ENCODE data around the gene ARHGAP31.

The ARHGAP31 gene

GRCh38 chr3:119453822-119454221 is 159.6 kb downstream of the ARHGAP31 start:
- Histone ChIP-seq H3K4me3 (ENCODE audit: low read length) (no peak overlapping the region), H3K4me1 (ENCODE audit: control insufficient read depth, insufficient read depth, low read length) (peaks cover 27% of the 10 kb centered on the region), H3K9me3 (ENCODE audit: control insufficient read depth, low read length) (no peaks in the 10 kb centered on the region), H3K9ac (ENCODE audit: low read length) (no peak overlapping the region), H3K27me3 (replicated peaks; ENCODE audit: control insufficient read depth, insufficient read depth, low read length) (no peaks in the 10 kb centered on the region), H3K36me3 (ENCODE audit: control insufficient read depth, insufficient read depth, low read length, severe bottlenecking) (peaks cover 94% of the 10 kb centered on the region)
- no peak for DNase-seq (ENCODE audit: low read depth)

GRCh38 chr3:119456469-119456868 is 162.3 kb downstream of the ARHGAP31 start:
- Histone ChIP-seq H3K27me3 (replicated peaks; ENCODE audit: control insufficient read depth, insufficient read depth, low read length) (no peaks in the 10 kb centered on the region), H3K4me3 (ENCODE audit: low read length) (peak overlapping the region; percentile 17), H3K4me1 (ENCODE audit: control insufficient read depth, insufficient read depth, low read length) (peaks cover 53% of the 10 kb centered on the region), H3K36me3 (ENCODE audit: control insufficient read depth, insufficient read depth, low read length, severe bottlenecking) (peaks cover 94% of the 10 kb centered on the region), H3K9me3 (ENCODE audit: control insufficient read depth, low read length) (no peaks in the 10 kb centered on the region), H3K9ac (ENCODE audit: low read length) (peak overlapping the region; percentile 44)
- no peak for DNase-seq (ENCODE audit: low read depth)

- Histone ChIP-seq H3K27me3 (replicated peaks; ENCODE audit: control insufficient read depth, insufficient read depth, low read length) (no peaks in the 10 kb centered on the region), H3K9me3 (ENCODE audit: control insufficient read depth, low read length) (no peaks in the 10 kb centered on the region), H3K4me1 (ENCODE audit: control insufficient read depth, insufficient read depth, low read length) (peaks cover 61% of the 10 kb centered on the region), H3K4me3 (ENCODE audit: low read length) (no peak overlapping the region), H3K36me3 (ENCODE audit: control insufficient read depth, insufficient read depth, low read length, severe bottlenecking) (peaks cover 92% of the 10 kb centered on the region), H3K9ac (ENCODE audit: low read length) (peak overlapping the region; percentile 12)
- peak; percentile 19 for DNase-seq (ENCODE audit: low read depth)
These were observed 163.1 kb downstream of the ARHGAP31 start for GRCh38 chr3:119457246-119457645.

GRCh38 chr3:119463171-119464169 is 169.3 kb downstream of the ARHGAP31 start, which contains the start of gene TMEM39A:
TSS of gene TMEM39A (minus strand) at chr3:119463615. CDS start at chr3:119462074, 1,541 bp downstream.
- Histone ChIP-seq H3K4me1 (ENCODE audit: control insufficient read depth, insufficient read depth, low read length) (peaks cover 45% of the 10 kb centered on the region), H3K36me3 (ENCODE audit: control insufficient read depth, insufficient read depth, low read length, severe bottlenecking) (peaks cover 34% of the 10 kb centered on the region), H3K9ac (ENCODE audit: low read length) (peak within 1 kb of the TSS; percentile 97), H3K27me3 (replicated peaks; ENCODE audit: control insufficient read depth, insufficient read depth, low read length) (no peaks in the 10 kb centered on the region), H3K9me3 (ENCODE audit: control insufficient read depth, low read length) (no peaks in the 10 kb centered on the region), H3K4me3 (ENCODE audit: low read length) (peak within 1 kb of the TSS; percentile 94)
- DNase-seq (ENCODE audit: low read depth) = peak; percentile 100

GRCh38 chr3:119468041-119468440 is 173.9 kb downstream of the ARHGAP31 start:
- Histone ChIP-seq H3K9ac (ENCODE audit: low read length) (peak overlapping the region; percentile 94), H3K4me3 (ENCODE audit: low read length) (peak overlapping the region; percentile 97), H3K36me3 (ENCODE audit: control insufficient read depth, insufficient read depth, low read length, severe bottlenecking) (peaks cover 12% of the 10 kb centered on the region), H3K27me3 (replicated peaks; ENCODE audit: control insufficient read depth, insufficient read depth, low read length) (no peaks in the 10 kb centered on the region), H3K9me3 (ENCODE audit: control insufficient read depth, low read length) (no peaks in the 10 kb centered on the region), H3K4me1 (ENCODE audit: control insufficient read depth, insufficient read depth, low read length) (peaks cover 21% of the 10 kb centered on the region)
- DNase-seq (ENCODE audit: low read depth) = no peak

GRCh38 chr3:119469418-119470189 is 175.4 kb downstream of the ARHGAP31 start:
- Histone ChIP-seq H3K27me3 (replicated peaks; ENCODE audit: control insufficient read depth, insufficient read depth, low read length) (no peaks in the 10 kb centered on the region), H3K4me3 (ENCODE audit: low read length) (peak overlapping the region; percentile 97), H3K9ac (ENCODE audit: low read length) (peak overlapping the region; percentile 94), H3K36me3 (ENCODE audit: control insufficient read depth, insufficient read depth, low read length, severe bottlenecking) (peaks cover 20% of the 10 kb centered on the region), H3K4me1 (ENCODE audit: control insufficient read depth, insufficient read depth, low read length) (peaks cover 16% of the 10 kb centered on the region), H3K9me3 (ENCODE audit: control insufficient read depth, low read length) (no peaks in the 10 kb centered on the region)
- peak; percentile 62 for DNase-seq (ENCODE audit: low read depth)

Data from adipocyte (in vitro differentiated cells).